ENCODE data around the gene CABP7.

Gene CABP7

GRCh38 chr22:29719899-29720645 is at the start of gene CABP7:
TSS of gene CABP7 (plus strand) at chr22:29720003. CDS start at chr22:29720425, 422 bp downstream.
- H3K9me3 ChIP-seq (ENCODE audit: severe bottlenecking): no peaks in the 10 kb centered on the region
- TF ChIP-seq, protein P1, sequence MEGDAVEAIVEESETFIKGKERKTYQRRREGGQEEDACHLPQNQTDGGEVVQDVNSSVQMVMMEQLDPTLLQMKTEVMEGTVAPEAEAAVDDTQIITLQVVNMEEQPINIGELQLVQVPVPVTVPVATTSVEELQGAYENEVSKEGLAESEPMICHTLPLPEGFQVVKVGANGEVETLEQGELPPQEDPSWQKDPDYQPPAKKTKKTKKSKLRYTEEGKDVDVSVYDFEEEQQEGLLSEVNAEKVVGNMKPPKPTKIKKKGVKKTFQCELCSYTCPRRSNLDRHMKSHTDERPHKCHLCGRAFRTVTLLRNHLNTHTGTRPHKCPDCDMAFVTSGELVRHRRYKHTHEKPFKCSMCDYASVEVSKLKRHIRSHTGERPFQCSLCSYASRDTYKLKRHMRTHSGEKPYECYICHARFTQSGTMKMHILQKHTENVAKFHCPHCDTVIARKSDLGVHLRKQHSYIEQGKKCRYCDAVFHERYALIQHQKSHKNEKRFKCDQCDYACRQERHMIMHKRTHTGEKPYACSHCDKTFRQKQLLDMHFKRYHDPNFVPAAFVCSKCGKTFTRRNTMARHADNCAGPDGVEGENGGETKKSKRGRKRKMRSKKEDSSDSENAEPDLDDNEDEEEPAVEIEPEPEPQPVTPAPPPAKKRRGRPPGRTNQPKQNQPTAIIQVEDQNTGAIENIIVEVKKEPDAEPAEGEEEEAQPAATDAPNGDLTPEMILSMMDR (IDR thresholded peaks at IDR 0.05; ENCODE audit: poor library complexity, severe bottlenecking): no peak
- DNase-seq (ENCODE audit: low spot score) (no peak), ATAC-seq (ENCODE audit: low read depth) (peak; percentile 13; the same call in 1 of the 3 replicates)
- peaks cover 17% of the 10 kb centered on the region for H3K27me3 ChIP-seq (ENCODE audit: insufficient read depth, poor library complexity, severe bottlenecking)
- no peaks in the 10 kb centered on the region for H3K36me3 ChIP-seq (ENCODE audit: low read depth)
- H3K27ac ChIP-seq (ENCODE audit: poor library complexity, severe bottlenecking): no peak within 1 kb of the TSS
- peak within 1 kb of the TSS; percentile 19 for H3K4me3 ChIP-seq (ENCODE audit: severe bottlenecking)
- no peaks in the 10 kb centered on the region for H3K4me1 ChIP-seq (ENCODE audit: insufficient read depth, poor library complexity, severe bottlenecking)

- no peak overlapping the region for H3K27ac ChIP-seq (ENCODE audit: poor library complexity, severe bottlenecking)
- H3K9me3 ChIP-seq (ENCODE audit: severe bottlenecking): no peaks in the 10 kb centered on the region
- ATAC-seq (ENCODE audit: low read depth): no peak
- H3K36me3 ChIP-seq (ENCODE audit: low read depth): peaks cover 89% of the 10 kb centered on the region
- no peak overlapping the region for H3K4me3 ChIP-seq (ENCODE audit: severe bottlenecking)
- no peak for DNase-seq (ENCODE audit: low spot score)
- no peaks in the 10 kb centered on the region for H3K4me1 ChIP-seq (ENCODE audit: insufficient read depth, poor library complexity, severe bottlenecking)
- no peaks in the 10 kb centered on the region for H3K27me3 ChIP-seq (ENCODE audit: insufficient read depth, poor library complexity, severe bottlenecking)
- TF ChIP-seq, protein P1 (IDR thresholded peaks at IDR 0.05; ENCODE audit: poor library complexity, severe bottlenecking): no peak
Measured at GRCh38 chr22:29670626-29671025, 49.2 kb upstream of the CABP7 start.

DNA sequence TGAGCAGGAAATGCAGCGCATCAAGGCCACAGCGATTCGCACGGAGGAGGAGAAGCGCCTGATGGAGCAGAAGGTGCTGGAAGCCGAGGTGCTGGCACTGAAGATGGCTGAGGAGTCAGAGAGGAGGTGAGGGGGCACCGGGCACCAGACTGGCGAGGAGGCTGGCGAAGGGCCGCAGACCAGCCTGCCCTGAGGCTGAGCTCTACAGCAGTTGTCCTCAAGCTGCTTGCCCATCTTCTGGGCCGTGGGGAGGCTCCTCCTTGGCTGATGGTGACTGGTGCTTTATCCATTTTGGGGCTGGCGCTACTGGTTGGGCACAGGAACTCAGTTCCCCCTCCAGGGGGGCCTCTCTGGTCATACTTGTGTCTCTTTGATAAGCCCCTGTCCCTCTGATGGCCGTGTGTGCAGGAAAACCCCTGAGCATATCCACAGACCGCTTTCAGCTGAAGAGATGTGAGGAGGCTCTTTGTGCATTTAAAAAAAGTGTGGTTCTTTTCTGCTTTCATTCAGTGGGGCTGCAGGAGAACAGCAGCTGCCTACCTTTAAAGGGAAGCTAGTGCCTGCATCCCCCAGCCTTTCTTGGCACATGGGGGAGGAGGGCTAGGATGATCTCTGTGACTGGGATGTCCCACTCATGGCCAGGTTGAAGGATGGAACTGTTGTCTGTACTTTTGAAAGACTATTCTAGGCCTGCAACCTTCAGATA is 46.3 kb upstream of the CABP7 start:
- H3K4me1 ChIP-seq (ENCODE audit: insufficient read depth, poor library complexity, severe bottlenecking): no peaks in the 10 kb centered on the region
- H3K9me3 ChIP-seq (ENCODE audit: severe bottlenecking): no peaks in the 10 kb centered on the region
- DNase-seq (ENCODE audit: low spot score): no peak
- peaks cover 80% of the 10 kb centered on the region for H3K36me3 ChIP-seq (ENCODE audit: low read depth)
- TF ChIP-seq, protein P1 (IDR thresholded peaks at IDR 0.05; ENCODE audit: poor library complexity, severe bottlenecking): no peak
- H3K27ac ChIP-seq (ENCODE audit: poor library complexity, severe bottlenecking): no peak overlapping the region
- H3K4me3 ChIP-seq (ENCODE audit: severe bottlenecking): no peak overlapping the region
- ATAC-seq (ENCODE audit: low read depth): no peak
- H3K27me3 ChIP-seq (ENCODE audit: insufficient read depth, poor library complexity, severe bottlenecking): no peaks in the 10 kb centered on the region

DNA sequence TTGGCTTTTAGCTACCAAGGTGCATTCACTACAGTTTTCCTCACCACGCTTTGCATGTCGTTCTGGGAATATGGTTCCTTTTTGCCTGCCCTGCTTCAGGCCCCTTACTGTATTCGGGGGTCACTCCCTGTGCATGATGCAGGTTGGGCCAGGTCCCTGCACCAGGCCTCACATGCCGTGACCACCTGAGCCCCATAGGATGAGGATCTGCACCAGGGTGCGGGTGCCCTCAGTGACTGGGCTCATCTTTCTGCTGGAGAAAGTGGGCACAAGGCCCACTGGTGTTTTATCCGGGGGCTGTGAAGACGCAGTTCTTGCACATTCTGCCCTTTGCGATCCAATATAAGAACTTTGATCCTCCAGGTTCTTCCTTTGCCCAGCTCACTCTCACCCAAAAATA is 45.7 kb upstream of the CABP7 start:
- Histone ChIP-seq H3K36me3 (ENCODE audit: low read depth) (peaks cover 80% of the 10 kb centered on the region), H3K27ac (ENCODE audit: poor library complexity, severe bottlenecking) (no peak overlapping the region), H3K4me3 (ENCODE audit: severe bottlenecking) (no peak overlapping the region), H3K27me3 (ENCODE audit: insufficient read depth, poor library complexity, severe bottlenecking) (no peaks in the 10 kb centered on the region), H3K4me1 (ENCODE audit: insufficient read depth, poor library complexity, severe bottlenecking) (no peaks in the 10 kb centered on the region), H3K9me3 (ENCODE audit: severe bottlenecking) (no peaks in the 10 kb centered on the region)
- TF ChIP-seq, protein P1 (IDR thresholded peaks at IDR 0.05; ENCODE audit: poor library complexity, severe bottlenecking): no peak
- ATAC-seq (ENCODE audit: low read depth): no peak
- no peak for DNase-seq (ENCODE audit: low spot score)
